Activated CD8-positive, alpha-beta memory T cell treated with anti-CD3 and anti-CD28 coated beads for 48 hours (primary cell): ENCODE results near the gene OSCP1.

ENCODE experiments used
- DNase-seq, 3 experiments: peaks; one replicate each; pipeline ENCODE4 v3.0.0-alpha.2; 2020; ENCODE audit warnings: low read depth in 2 of 3, low spot score in 2 of 3

Gene OSCP1

DNA sequence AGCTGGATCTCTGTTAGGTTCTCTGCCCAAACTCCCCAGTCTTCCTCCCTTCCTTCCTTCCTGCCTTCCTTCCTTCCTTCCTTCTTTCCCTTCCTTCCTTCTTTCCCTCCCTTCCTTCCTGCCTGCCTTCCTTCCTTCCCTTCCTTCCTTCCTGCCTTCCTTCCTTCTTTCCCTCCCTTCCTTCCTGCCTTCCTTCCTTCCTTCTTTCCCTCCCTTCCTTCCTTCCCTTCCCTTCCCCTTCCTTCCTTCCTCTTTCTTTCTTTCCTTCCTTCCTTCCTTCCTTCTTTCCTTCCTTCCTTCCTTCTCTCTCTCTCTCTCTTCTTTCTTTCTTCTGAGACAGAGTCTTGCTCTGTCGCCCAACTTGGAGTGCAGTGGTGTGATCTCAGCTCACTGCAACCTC, 43.8 kb downstream of the OSCP1 start:
- no peak for DNase-seq

DNA sequence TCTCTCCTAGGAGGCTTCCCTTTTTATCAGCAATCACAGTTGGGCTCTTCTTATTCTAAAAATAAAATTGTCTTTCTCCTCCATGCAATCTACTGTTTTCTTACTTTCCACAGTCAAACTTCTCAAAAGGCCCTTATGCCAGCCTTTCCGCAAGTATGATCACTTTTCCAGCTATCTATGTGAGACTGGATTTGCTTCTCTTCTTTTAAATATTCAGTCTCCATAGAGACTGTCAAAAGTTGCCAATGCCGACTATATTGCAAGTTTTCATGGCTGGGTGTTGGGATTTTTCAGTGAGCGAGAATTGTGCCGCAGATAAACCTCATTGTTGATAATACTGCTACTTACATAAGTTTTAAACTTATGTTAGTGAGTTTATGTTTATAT, 47.8 kb downstream of the OSCP1 start:
- DNase-seq, result no peak

DNA sequence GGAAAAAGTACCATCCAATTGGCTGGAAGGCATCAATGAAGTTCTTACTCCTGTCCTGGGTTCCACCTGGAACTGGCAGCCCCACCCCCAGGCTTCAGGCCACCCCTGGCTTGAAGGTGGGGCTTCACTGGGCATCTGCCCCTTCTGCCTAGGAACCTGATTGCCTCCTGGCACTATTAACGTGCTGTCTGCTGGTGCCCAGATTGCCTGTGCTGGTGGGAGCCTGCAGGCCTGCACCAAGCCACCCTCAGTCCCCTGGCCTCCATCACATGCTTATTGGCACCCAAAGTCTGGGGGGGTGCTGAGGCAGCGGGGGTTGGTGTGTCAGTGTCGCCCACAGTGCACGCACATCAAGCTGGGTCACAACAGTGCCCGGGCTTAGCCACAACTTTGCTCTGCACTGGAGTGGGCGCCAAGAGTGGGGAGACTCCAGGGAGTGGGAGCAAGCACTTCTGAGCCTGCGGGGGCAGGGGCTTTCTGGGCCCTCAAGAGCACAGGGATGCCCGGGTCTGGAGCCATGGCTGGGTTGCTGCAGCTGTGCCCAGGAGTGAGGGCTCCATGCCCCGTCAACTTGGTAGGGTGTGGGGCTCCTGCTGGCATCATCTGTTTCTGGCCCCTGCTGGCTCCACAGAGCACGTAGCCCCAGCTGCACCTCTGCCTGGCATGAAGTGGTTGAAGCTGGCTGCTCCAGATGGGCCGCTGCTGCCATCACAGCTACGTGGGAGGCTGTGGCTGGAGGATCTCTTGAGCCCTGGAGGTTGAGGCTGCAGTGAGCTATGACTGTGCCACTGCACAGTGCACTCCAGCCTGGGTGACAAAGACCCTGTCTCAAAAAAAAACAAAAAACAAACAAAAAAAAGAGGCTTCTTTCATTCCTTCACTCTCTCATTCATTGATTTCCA, 48.4 kb downstream of the OSCP1 start:
- no peak for DNase-seq

DNA sequence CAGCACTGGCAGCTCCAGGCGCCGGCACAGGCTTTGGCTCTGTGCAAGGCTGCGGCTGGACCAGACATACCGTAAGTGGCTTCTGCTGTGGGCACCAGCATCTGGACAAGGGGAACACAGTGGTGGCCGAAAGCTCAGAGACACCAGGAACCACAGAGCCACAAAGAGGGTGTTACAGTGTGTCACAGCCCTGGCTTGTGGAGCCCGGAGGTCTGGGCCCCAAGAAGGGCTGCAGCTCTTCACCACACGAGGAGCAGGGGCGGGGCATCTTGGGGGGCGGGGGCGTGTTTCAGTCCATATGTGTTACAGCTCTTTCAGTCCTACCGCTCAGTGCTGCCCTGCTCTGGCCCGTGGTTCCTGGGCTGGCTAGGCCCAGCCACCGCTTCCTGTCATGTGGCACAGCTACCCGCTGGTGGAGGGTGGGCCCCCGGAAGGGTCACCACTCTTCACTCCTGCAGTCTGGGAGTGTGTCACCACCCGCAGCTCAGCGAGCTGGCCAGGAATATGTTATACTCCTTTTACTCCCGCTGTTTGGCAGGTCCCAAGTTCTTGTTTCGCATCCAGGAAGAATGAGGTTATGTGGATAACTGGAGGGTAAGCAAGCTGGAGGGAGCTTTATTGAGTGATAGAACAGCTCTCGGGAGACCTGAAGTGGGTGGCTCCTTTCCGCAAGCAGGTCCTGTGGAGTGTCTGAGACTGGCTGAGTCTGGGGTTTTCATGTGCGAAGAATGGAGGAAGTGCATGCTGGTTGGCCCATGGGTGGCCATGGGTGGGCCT, 49.2 kb downstream of the OSCP1 start:
- peak in 2 of 3 experiments; percentile 33 to 40 for DNase-seq

DNA sequence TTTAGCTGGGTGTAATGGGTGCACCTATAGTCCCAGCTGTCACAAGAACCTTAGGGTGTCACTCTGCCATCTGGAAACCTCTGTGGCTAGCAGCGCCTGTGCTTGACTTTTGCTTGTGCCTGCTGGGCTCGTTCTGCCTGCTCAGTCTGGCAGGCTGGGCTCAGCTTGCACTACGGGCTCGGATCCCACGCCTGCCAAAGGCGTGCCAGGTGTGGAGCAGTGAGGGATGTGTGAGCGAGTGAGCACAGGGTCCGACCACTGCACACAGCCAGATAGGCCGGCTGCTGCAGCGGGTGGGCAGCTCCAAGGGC, 49.8 kb downstream of the OSCP1 start:
- DNase-seq, result no peak

DNA sequence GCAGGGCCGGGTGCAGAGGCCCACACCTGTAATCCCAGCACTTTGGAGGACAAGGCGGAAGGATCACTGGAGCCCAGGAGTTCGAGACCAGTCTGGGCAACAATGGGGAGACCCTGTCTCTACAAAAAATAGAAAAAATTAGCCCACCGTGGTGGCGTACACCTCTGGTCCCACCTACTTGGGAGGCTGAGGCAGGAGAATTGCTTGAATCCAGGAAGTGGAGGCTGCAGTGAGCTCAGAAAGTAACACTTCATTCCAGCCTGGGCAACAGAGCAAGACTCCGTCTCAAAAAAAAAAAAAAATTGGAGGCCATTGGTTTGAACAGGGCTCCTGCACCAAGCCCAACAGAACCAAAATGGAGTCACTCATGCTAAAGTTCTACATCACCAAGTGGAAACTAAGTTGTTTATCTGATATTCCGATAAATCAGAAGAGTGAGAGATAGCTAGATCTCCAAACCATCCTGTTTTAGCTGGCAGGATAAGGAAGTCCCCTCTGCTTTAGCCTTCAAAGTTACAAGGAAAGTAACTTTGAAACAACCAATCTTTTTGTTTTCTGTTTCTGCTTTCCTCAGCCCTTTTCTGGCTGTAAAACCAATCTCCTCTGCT, 51.8 kb downstream of the OSCP1 start:
- DNase-seq, result no peak

DNA sequence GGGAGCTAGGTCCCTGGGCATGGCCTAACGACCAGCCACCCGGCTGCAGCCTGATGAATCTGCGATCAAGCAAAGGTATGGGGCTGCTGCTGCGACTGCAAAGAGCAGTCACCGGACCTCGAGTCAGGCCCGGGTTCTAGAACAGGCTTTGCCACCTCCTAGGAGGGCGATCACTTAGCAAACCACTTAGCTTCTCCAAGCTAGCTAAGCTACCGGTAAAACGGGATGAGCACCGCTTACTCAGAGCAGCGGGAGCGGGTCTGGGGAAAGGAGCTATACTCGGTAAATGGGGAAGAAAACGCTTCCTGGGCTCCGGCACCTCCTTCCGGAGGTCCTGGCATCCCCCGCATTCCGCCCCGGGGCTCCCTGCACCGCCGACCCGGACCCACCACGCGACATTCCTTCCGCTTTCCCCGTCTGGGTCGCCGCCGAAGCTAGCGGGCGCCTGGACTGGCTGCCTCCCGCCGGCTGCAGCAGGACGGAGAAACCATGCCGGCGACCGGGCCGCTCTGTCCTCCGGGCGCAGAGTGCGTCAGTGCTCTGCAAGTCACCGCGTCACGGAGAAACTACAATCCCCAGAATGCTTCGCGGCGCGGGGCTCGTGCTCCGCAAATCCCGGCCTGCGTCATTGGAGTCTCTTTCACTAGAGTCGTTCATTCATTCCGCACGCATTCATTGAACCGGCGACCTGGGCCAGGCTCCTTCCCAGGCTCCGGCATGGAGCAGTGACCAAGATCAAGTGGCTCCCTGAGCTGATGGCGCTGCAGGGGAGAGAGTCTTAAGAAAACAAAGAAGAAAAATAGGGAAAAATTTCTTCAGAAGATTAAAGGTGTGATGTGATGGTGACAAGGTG, 52.6 kb downstream of the OSCP1 start, which contains the start of gene LSM10:
Gene LSM10, minus strand, starts transcription at position 531 of the 853 bp plus-strand sequence. CDS start 3,779 bp downstream, outside the sequence.
- DNase-seq, result peak; percentile 74 to 83 (median 80)

DNA sequence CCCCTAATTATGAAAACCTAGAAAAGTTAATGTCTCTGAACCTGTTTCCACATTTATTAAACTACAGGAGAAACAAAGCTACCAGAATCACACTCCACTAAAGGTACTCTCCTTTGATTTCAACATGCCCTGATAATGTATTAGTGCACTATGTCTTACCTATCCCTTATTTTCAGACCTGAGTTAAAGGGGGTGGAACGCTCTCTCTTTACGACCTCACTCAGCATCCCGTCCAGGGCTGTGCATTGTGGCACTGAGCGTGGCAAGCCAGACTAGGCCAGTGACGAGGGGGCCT, 53.2 kb downstream of the OSCP1 start:
- no peak for DNase-seq

DNA sequence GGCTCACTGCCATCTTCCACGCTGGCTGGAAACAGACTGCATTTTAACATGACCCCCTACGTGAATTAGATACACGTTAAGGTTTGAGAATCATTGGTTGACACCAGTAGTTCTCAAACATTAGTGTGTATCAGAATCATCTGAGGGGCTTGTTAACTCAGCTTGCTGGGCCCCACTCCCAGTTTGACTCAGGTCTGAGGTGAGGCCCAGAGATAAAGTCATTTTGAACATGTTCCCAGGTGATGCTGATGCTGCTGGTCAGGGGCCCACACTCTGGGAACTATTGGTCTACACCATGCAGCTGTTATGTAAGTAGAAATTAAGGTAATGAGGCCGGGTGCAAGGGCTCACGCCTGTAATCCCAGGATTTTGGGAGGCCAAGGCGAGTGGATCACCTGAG, 53.9 kb downstream of the OSCP1 start:
- no peak for DNase-seq

DNA sequence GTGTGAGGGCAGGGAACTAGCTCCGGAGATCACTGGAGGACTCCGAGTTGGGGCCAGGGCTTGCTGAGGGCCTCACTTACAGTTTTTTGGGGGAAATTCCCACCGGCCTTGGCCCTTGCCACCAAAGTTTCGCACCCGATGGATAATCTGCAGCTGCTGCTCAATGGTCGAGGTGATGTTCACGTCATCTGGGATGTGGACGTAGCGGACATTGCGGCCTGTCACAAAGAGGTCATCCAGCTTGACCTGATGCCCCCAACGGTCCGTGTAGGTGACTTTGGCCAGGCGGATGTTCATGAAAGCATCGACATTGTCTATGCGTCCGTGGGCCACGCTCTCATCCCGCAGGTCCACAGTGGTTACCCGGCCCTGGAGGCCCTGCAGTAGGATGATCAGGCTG, 56.6 kb downstream of the OSCP1 start:
- no peak for DNase-seq

DNA sequence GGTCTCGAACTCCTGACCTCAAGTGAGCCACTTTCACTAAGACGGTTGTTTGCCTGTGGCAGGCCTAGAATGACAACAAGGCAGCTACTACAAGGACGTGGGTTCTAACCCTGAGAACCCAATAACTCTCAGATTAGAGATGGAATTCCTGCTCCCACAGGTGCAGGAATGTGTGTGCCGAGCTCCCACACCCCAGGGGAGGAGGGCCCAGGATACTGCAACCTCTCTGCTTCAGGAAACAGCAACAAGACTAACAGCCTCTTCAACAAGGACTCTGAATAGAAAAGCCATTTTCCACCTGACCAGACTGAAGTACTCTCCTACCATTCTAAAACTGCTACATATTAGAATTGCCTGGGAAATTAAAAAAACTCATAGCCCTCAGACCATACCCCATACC, 57.4 kb downstream of the OSCP1 start:
- DNase-seq, result no peak

DNA sequence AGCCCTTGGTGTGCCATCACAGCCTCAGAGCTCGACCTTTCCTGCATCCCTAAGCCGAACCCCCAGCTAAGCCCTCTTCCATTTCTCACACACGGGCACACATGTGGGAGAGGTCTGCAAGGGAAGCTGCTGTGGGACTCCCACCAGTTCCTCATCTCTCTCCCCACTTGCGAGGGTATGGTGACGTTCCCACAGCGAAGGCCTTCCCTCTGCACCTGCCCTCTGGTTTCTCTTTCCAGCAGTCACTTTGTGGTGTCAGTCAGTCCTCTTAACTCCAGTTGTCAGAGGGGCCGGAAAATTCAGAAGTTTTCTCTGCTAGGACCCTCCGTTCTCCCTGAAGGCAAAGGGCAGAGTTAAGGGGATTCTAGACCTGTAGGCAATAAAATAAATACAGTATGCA, 59.0 kb downstream of the OSCP1 start:
- no peak for DNase-seq

DNA sequence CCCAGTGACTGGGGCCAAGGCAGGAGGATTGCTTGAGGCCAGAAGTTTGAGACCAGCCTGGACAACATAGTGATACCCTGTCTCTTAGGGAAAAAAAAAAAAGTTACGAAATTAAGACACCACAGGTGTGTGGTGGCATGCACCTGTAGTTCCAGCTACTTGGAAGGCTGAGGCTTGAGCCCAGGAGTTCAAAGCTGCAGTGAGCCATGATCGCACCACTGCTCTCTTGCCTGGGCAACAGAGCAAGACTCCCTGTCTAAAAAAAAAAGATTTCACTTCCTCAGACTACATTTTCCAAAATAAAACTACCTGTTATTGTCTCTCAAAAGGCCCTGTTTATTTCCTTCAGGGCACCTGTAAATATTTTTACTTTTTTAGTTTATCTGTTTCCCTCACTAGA, 59.8 kb downstream of the OSCP1 start:
- DNase-seq, result no peak

DNA sequence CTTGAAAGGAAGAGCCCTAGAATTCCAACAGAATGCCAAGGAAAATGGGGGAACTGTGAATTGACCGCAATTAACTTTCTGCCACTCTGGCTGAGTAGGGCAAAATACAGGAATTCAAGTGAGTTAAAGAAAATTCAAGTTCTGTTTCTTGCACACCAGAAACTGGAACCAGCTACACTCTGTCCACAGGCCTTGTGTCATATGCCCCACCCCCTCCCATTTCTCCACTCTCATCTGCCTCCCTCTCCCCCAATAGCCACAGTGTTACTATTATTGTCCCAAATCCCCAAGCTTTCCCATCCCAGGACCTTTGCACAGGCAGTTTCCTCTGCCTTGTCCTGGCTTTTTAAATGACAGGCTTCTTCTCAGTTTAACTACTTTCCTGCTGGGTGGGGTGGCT, 60.3 kb downstream of the OSCP1 start:
- DNase-seq, result no peak

DNA sequence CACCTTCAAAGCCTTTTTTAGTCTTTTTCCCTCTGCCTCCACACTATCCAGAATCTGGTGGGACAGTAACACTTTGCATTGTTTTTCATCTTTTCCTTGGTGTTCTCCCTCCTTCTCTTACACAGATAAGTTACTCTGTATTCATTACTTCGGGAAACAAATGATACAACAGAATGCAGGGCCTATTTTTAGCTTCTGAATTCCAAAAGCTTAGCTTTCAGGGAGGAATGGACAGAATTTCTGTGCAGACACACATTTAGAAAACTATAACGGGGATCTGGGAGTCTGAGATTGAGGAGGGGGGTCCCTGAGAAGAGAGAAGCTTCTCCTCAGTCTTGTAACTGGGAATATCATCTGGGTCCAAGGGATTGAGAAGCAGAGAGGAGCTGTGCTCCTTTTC, 61.0 kb downstream of the OSCP1 start:
- no peak for DNase-seq

DNA sequence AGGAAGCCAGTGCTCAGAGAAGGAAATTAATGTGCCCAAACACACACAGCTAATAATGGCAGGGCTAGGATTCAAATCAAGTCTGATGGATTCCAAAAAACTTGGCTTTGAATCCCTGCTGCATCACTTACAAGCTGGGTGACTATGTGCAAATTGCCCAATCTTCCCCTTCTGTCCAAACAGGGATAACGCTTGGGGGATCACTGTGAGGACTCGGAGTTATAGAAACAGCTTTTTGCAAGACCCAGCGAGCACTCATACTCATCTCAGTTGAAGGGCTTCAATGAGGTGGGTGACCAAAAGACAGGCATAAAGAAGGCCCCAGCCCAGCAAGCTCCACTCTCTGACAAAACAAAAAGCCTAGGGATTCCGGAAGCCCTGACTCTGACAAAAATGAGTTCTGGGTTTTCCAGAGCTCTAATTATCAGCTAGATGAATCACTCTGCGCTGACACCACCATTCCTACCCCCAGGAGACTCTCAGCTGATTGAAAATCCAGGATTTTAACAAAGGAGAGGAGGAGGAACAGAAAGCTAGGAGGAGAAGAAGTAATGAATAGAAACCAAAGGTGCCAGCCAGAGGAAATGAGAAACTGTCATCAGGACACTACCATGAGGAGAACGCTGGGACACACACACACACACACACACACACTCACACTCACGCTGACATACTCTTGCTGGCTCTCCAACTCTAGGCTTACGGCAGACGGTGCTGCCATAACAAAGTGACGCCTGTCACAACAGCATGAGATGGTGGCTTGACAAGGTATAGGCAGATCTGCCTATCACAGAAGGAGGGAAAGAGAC, 62.9 kb downstream of the OSCP1 start:
- no peak for DNase-seq

DNA sequence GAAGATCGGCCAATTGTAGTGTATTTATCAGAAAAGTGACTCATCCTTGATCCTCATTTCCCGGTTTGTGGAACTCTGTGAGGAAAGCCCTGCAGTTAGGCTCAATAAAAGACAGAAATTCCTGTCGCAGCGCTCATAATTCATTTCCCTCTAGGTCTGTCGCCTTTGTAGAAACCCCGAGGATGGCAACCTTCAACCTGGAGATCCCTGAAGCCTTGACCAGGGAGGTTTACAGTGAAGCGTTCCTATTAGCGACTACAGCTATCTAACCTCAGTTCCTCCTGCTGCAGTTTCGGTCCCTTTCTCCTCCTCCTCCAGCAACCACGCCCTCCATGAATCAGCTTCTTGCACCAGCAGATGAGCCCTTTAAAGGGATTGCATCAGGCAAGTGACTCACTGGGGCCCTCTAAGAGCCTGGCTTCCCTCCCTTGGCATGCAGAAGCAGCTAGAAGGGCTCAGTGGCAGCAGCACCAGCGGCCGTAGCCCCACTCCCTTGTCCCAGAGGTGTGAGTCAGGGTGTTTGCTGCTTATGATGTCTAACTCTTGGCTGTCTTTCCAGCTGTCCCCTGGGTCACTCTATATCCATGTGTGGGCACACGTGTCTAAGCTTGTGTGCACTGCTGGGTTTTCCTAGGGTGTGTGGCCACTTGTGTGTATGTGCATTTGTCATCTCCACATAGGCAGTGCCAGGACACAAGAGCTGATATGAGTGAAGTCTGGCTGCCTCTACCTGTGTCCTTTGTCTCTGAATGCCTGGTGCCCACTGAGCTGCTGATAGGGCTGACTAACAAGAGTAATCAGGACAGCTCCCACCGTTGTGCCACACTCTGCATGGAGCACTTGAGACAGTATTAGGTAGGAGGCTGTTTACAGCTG, 63.7 kb downstream of the OSCP1 start:
- DNase-seq, result peak; percentile 59 to 74 (median 71)

DNA sequence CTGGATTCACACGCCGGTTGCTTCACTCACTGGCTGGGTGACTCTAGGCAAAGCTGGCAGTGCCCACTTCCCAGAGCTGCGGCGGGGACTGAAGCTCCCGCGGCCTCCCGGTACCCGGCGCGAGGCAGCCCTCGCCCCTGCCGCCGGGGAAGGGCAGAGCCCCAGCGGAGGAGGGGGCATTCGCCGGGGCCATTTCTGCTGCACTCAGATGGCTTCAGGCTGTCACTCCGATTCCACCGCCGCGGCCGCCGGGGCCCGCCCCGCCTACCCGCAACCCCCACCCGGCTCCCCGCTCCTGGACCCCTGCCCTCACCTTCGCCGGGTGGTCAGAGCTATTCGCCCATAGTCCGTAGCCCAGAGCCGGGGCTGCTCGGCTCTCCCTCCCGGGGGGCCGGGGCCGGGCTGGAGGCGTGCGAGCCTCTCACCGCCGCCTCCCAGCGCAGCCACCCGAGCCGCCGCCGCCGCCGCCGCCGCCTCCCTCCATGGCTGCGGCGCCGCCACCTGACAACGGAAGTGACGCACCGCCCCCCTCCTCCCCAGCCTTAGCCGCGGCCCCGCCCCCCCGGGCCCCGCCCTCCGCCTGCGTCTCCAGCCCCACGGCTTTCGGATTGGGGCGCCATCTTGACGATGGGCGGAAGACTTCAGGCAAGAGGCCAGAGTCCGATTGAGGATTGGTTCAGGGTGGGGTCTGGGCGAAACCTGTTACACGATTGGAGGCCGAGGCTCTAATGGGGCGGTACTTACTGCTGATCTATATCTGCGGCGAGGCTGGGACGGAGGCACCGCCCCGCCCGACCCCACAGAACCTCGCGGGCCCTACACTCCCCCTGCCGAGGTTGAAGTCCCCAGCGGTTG, 64.6 kb downstream of the OSCP1 start, which contains the start of gene STK40:
Gene STK40, minus strand, starts transcription at position 515 of the 855 bp plus-strand sequence. CDS start 24,592 bp downstream, outside the sequence.
- peak; percentile 89 to 97 (median 94) for DNase-seq
